SH-SY5Y (cell line): Measurements from ENCODE around the gene OLFML3.

Experiments
- GATA2 ChIP-seq: IDR thresholded peaks from 2 replicates; pipeline ENCODE4 v1.6.1; 2011; ENCODE audit warnings: mild to moderate bottlenecking, low read depth, low read length
- GATA3 ChIP-seq: IDR thresholded peaks from 2 replicates; pipeline ENCODE4 v1.6.1; 2011; ENCODE audit warnings: low read depth, mild to moderate bottlenecking, low read length, moderate library complexity

DNA sequence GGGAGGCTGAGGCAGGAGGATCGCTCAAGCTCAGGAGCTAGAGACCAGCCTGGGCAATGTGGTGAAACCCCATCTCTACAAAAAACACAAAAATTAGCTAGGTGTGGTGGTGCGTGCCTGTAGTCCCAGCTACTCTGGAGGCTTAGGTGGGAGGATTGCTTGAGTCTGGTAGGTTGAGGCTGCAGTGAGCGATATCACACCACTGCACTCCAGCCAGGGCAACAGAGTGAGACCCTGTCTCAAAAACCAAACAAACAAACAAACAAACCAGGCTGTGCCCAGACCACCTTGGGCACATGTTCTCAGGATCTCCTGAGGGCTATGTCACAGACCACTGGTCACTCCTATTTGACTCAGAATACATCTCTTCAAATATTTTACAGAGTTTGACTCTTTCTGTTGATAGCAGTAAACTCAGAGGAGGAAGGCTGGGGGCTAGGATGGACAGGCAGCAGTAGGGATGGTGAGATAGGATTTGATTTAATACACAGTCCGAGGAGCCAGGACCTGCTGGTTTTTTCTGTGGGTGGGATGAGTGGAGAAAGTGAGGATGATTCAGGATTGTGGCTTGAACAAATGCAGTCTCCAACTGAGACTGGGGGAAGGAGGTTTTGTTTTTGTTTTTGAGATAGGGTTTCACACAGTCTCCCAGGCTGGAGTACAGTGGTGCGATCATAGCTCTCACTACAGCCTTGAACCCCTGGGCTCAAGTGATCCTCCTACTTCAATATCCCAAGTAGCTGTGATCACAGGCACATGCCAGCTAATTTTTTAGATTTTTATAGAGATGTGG is 46.5 kb downstream of the OLFML3 start:
- TF ChIP-seq GATA3 (no peak), GATA2 (no peak)
